GM06990 (cell line): ENCODE data around the gene NOXA1.

Experiments used
- DNase-seq: peaks from one replicate; pipeline ENCODE4 v3.0.0-alpha.2; 2011; ENCODE audit not compliant: insufficient read length; ENCODE audit errors: extremely low read depth
- H3K27me3 ChIP-seq: replicated peaks from 2 replicates; pipeline ENCODE4 v1.6.0; 2011; ENCODE audit warnings: low read length; ENCODE audit not compliant: control insufficient read depth, insufficient read depth
- H3K36me3 ChIP-seq: 2 replicates; pipeline ENCODE4 v1.5.1; 2011; ENCODE audit warnings: low read length; ENCODE audit not compliant: control insufficient read depth, insufficient read depth
- H3K4me3 ChIP-seq: replicated peaks from 2 replicates; pipeline ENCODE4 v1.5.1; 2011; ENCODE audit warnings: low read depth, mild to moderate bottlenecking, control low read depth, low read length
- TF ChIP-seq, protein P1 (sequence below): IDR thresholded peaks from 2 replicates; pipeline ENCODE4 v1.5.1; 2011; ENCODE audit warnings: low read length, control low read depth, mild to moderate bottlenecking, inconsistent platforms; ENCODE audit not compliant: insufficient read depth, poor library complexity, severe bottlenecking

The NOXA1 gene

GRCh38 chr9:137452006-137452760 is 29.0 kb downstream of the NOXA1 start:
- TF ChIP-seq, protein P1, sequence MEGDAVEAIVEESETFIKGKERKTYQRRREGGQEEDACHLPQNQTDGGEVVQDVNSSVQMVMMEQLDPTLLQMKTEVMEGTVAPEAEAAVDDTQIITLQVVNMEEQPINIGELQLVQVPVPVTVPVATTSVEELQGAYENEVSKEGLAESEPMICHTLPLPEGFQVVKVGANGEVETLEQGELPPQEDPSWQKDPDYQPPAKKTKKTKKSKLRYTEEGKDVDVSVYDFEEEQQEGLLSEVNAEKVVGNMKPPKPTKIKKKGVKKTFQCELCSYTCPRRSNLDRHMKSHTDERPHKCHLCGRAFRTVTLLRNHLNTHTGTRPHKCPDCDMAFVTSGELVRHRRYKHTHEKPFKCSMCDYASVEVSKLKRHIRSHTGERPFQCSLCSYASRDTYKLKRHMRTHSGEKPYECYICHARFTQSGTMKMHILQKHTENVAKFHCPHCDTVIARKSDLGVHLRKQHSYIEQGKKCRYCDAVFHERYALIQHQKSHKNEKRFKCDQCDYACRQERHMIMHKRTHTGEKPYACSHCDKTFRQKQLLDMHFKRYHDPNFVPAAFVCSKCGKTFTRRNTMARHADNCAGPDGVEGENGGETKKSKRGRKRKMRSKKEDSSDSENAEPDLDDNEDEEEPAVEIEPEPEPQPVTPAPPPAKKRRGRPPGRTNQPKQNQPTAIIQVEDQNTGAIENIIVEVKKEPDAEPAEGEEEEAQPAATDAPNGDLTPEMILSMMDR = no peak
- no peak overlapping the region for H3K4me3 ChIP-seq
- DNase-seq = peak; percentile 10
- peaks cover 10% of the 10 kb centered on the region for H3K36me3 ChIP-seq
- no peaks in the 10 kb centered on the region for H3K27me3 ChIP-seq

- peaks cover 10% of the 10 kb centered on the region for H3K36me3 ChIP-seq
- no peaks in the 10 kb centered on the region for H3K27me3 ChIP-seq
- TF ChIP-seq, protein P1 = no peak
- peak; percentile 24 for DNase-seq
- no peak overlapping the region for H3K4me3 ChIP-seq
Measured at GRCh38 chr9:137452761-137453642, 29.8 kb downstream of the NOXA1 start.

DNA sequence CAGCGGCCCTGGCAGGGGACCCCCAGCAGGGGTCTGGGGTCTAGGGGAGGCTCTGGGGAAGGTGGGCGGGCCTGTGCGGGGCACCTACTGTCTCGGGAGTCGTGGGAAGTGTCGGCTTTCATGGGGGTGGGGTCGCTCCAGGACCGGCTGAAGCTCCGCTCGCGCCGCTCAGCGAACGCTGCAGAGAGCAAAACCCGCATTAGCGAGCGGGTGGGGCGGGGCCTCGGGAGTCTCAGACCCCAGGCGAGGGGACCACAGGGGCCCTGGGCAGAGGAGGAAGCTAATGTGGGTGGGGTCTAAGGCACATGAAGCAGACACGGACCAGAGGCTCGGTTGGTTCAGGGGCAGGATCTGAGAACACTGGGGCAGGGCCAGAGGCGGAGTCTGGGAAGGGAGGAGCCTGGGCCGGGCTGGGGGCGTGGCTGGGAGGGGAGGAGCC is 30.5 kb downstream of the NOXA1 start:
- H3K27me3 ChIP-seq = no peaks in the 10 kb centered on the region
- no peak overlapping the region for H3K4me3 ChIP-seq
- peak; percentile 61 for DNase-seq
- H3K36me3 ChIP-seq = peaks cover 10% of the 10 kb centered on the region
- TF ChIP-seq, protein P1 = no peak

DNA sequence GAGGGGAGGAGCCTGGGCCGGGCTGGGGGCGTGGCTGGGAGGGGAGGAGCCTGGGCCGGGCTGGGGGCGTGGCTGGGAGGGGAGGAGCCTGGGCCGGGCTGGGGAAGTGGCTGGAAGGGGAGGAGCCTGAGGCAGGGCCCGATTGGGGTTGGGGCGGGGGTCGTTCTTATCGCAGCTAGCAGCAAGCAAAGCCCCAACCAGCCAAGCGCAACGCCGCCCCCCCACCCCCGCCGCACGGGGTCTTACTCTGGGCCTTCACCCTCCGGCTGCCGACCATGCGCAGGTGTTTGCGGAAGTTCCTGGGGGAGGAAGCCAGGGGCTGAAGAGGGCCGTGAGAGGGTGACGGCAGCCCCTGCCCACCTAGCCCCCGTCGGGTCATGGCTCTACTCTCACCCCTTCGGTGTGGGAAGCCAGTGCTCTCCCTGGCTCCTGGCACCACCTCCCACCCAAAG is 31.0 kb downstream of the NOXA1 start:
- Histone ChIP-seq H3K36me3 (peaks cover 10% of the 10 kb centered on the region), H3K27me3 (no peaks in the 10 kb centered on the region), H3K4me3 (peak overlapping the region; percentile 58)
- peak; percentile 73 for DNase-seq
- TF ChIP-seq, protein P1 = no peak

DNA sequence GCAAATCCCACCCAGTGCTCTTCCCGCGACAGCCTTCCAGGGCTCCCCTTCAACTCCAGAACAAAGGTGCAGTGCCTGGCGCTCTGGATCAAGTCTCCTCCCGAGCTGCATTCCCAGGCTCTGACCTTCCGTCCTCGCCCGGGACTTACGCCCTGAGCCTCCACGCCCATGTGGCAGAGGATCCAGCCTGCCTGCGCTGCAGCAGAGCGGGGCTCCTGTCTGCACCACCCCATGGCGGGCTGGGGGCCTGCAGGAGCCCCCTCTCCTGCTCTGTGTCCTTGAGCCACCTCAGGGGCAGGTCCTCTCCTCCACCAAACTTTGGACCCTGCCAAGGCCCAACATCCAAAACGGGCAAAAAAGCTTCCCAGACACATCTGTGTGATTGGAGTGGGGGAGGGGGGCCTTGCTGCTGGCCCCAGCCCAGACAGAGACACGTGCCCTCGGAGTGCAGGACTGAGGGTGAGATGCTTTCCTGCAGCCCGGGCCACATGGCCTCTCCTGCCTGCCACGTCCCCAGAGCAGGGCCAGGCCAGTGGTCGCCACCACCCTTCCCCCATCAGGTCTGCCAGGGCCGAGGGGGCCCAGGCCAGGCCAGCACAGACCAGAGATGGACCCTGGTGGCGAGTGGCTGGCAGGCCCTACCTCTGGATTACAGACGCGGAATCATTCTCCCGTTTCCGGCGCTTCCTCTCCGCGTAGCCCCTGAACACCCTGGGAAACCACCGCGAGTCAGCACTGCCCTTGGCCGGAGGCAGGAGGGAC is 31.6 kb downstream of the NOXA1 start:
- peak overlapping the region; percentile 58 for H3K4me3 ChIP-seq
- peak; percentile 33 for DNase-seq
- no peaks in the 10 kb centered on the region for H3K27me3 ChIP-seq
- TF ChIP-seq, protein P1 = no peak
- peaks cover 10% of the 10 kb centered on the region for H3K36me3 ChIP-seq
